Measurements from ENCODE around the gene CYP4V2.

DNA sequence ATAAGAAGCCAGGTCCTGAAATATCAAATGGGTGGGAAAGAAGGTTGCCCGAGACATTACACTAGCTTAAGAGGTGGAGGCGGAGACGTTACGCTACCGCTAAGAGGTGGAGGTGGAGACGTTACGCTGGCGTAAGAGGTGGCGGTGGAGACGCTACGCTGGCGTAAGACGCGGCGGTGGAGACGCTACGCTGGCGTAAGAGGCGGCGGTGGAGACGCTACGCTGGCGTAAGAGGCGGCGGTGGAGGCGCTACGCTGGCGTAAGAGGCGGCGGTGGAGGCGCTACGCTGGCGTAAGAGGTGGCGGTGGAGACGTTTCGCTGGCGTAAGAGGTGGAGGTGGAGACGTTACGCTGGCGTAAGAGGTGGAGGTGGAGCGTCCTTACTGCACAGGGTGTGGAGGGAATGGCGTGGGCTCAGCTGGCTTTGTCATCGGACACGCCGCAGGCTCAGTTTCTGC lies 12.8 kb downstream of the CYP4V2 start:
- TF ChIP-seq ELF4 (IDR thresholded peaks at IDR 0.05) (no peak), HDGF (IDR thresholded peaks at IDR 0.05; ENCODE audit: borderline replicate concordance) (no peak), FOXM1 (IDR thresholded peaks at IDR 0.05; ENCODE audit: borderline replicate concordance) (no peak), ARNT (IDR thresholded peaks at IDR 0.05) (no peak), FOXA1 (IDR thresholded peaks at IDR 0.05) (no peak), SUZ12 (IDR thresholded peaks at IDR 0.05) (no peak), L3MBTL2 (conservative IDR thresholded peaks at IDR 0.05) (no peak)

Measured in HEK293T (cell line).